ENCODE measurements around the gene FASTKD1.

Gene FASTKD1

GRCh38 chr2:169495310-169495928 is 78.2 kb downstream of the FASTKD1 start:
- DNase-seq: no peak

DNA sequence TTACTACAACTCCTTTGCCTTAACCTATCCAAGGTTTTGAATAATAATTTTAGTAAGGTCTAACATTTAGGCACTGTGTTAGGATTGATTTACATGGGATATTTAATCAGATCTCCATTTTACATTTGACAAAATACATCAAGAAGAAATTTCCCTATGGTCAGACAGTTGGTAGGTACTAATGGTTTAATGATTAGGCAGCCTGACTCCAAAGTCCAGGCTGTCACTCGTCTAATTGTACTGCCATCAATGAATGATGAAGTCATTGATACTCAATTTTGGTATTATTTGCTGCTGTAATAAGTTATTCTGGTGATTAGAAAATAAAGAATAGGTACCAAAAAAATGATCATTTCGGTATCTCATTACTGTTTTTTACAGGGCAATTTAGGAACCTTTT is 80.3 kb downstream of the FASTKD1 start:
- DNase-seq: no peak

DNA sequence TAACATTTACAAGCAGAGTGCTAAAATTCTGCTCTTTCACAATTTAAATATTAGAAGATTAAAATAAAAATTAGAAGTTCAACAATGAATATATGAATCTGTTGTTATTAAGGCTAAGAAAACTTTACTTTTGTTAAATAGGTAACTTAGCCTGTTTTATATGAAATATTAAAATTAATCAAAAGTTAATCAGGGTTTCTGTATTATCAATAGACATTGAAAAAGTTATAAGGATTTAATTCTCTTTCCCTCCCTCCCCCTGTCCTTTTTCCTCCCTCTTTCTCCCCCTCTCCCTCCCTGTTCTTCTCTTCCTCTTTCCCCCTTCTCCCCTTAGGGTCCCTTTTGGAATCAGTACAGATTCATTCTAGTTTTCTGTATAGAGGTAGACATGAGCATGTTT is 82.3 kb downstream of the FASTKD1 start:
- DNase-seq: no peak

DNA sequence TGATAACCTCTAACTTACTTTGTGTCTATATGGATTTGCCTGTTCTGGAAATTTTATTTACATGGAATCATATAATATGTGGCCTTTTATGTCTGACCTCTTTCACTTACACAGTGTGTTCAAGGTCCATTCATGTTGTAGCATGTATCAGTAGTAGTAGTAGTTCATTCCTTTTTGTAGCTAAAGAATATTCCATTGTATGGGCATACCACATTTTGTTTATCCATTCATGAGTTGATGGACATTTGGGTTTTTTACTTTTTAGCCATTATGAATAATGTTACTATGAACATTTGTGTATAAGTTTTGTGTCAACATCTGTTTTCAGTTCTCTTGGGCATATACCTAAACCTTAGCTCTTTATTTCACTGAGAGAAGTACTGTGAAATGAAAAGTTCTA is 82.8 kb downstream of the FASTKD1 start:
- no peak for DNase-seq

GRCh38 chr2:169486487-169486886 is 87.2 kb downstream of the FASTKD1 start:
- no peak for DNase-seq

DNA sequence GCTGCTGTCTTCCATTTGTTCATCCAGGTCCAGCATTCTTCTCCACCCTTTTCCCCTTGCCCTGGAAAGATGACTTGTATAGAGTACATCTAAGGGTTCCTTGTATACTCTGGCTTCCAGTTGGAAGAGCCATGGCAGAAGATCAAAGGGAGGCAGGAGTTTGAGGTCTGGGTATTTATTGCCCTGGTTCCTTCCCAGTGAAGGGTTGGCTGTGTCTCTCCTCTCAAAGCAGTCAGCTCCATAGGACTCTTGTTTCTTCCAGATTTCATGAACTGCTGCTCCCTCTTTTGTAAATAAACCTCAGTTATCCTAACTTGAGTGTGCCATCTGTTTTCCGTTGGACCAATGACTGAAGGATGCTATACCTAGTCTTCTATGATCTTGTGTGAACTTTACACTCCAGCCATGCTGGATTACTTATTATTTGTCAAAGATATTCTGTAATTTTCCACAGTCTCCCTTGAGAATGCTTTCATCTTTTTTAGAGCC is 88.0 kb downstream of the FASTKD1 start:
- no peak for DNase-seq

DNA sequence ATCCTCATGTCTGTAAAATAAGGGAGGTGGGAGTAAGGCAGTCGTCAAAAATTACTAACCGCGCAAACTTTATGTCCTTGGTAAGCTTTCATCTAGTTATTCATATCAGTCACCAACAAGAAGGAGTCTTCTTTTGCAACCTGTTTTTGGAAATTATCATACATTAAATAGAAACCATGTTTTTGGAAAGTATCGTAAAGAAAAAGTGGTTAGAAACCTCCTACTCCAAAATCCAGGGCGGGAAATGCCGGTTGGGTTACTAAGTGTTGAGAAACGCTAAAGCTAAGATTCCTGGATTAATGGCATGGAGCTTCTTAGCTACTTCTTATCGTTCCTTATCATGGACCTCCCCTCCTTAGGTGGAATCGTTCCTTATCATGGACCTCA is 93.6 kb downstream of the FASTKD1 start:
- no peak for DNase-seq

Data from NCI-H2029 (cell line).